SH-SY5Y (cell line): ENCODE data around the gene STK36.

ENCODE experiments used
- GATA2 ChIP-seq: IDR thresholded peaks from 2 replicates; pipeline ENCODE4 v1.6.1; 2011; ENCODE audit warnings: mild to moderate bottlenecking, low read depth, low read length
- GATA3 ChIP-seq: IDR thresholded peaks from 2 replicates; pipeline ENCODE4 v1.6.1; 2011; ENCODE audit warnings: low read depth, mild to moderate bottlenecking, low read length, moderate library complexity

DNA sequence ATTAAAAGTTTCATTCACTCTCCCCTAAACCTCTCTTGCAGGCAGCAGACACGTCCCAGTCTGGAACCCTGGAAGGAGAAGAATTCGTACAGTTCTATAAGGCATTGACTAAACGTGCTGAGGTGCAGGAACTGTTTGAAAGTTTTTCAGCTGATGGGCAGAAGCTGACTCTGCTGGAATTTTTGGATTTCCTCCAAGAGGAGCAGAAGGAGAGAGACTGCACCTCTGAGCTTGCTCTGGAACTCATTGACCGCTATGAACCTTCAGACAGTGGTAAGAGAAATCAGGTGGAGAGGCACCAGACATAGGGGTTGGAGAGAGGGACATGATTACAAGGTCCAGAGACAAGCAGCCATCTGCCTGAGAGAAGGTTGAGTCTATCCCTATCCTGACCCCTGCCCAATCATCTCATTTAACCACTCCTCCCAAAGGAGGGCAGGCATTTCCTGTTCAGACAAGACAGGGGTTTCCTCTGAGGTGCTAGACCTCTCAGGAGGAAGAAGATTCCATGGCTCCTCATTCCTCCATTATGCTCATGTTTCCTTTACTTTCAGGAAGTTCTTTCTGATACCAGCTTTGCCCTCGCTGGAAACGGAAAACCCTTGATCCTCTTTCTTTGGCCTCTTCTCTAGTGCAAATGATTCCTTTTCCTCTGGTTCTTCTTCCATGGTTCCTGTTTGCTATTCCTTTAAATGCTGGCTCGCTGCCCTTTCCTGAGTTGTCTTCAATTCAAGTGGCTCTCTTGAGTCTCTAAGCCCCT, 49.1 kb upstream of the STK36 start:
- TF ChIP-seq GATA2 (no peak), GATA3 (no peak)
